ENCODE results near the gene SQSTM1.
"Not testable (repeated sequence)": the region's sequence is repeated elsewhere in the genome, so short reads cannot be mapped to it uniquely, and the experiment has no call there.

The SQSTM1 gene

DNA sequence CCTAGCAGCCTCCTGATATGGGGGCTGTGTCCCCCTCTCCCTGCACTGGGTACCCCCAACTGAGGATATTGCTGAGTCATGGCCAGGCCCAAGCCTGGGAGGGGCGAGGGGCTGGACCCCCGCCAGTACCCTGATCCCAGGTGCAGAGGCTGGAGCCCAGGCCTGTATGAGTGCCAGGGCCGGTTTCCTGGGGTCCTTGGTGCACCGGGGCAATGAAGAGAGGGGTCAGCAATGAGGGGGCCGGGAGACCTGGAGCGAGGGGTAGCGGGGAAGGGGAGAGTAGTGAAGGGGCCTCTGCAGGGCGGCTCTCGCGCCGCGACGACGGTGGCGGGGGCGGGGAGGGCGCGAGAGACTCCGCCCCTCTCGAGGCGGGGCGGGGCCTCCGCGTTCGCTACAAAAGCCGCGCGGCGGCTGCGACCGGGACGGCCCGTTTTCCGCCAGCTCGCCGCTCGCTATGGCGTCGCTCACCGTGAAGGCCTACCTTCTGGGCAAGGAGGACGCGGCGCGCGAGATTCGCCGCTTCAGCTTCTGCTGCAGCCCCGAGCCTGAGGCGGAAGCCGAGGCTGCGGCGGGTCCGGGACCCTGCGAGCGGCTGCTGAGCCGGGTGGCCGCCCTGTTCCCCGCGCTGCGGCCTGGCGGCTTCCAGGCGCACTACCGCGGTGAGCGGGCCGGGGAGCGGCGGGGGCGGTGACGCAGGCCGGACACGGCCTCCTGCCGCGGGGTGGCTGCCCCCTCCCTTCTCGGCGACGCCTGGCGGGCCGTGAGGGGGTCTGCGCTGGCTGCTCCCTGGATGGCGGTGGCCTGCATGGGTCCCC lies at the start of gene SQSTM1:
SQSTM1 (plus strand) TSS at position 423 of the 815 bp plus-strand sequence; CDS start at position 455, 32 bp downstream.
- DNase-seq: peak; percentile 44 to 66

DNA sequence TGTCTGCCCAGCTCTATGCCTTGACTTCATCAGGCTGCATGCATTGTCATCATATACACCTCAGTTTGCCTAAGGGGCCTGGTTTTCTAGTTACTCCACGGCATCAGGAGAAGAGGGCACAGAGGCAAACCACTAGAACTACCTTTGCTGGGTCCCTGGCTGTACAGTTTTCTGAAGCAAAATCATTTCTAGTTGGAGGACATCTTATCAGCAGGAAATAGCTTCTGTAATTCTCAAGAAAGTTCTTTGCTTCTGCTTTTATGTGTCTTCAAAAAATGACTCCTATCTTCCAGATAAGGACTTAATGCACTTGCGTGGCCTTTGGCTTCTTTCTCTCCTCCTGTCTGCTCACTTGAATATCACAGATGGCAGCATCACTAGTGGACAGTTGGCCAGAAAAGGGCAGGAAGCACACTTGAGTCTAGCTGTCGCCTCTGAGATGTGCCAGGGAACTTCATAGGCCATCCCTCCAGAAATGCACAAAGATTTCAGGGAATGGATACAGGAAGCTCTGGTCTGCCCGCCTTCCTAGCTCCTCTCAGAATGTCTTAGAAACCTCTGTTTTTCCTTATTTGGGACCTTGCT lies 49.3 kb upstream of the SQSTM1 start:
- DNase-seq: no peak

DNA sequence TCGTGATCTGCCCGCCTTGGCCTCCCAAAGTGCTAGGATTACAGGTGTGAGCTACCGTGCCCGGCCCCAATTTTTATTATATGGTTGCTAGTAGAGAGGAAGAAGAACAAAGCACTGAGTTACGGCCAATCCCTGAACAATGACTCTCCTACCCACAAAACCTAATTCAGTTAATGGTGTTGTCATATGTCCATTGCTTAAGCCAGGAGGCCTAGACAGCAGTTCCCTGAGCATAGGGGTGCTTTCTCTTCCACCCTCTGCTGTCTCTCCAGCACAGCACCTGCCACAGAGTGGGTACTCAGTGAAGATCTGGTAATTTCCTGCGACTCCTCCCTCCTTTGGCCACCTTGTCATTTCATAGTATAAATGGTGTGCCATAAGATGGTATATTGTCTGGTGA lies 48.4 kb upstream of the SQSTM1 start:
- DNase-seq: no peak

DNA sequence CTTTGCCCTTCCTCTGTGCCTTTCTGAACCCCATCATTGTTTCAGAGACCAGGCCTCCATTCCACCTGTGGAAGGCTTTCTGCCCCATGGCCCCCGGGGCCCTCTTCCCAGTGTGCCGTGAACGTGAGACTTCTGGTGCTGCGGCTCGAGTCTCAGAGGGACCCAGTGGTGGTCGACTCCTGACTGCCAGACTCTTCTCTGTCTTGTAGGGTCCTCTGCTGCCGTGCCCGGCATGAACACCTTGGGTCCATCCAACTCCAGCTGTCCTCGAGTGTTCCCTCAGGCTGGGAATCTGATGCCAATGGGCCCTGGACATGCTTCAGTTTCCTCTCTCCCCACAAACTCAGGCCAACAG lies 47.0 kb upstream of the SQSTM1 start:
- DNase-seq: no peak

DNA sequence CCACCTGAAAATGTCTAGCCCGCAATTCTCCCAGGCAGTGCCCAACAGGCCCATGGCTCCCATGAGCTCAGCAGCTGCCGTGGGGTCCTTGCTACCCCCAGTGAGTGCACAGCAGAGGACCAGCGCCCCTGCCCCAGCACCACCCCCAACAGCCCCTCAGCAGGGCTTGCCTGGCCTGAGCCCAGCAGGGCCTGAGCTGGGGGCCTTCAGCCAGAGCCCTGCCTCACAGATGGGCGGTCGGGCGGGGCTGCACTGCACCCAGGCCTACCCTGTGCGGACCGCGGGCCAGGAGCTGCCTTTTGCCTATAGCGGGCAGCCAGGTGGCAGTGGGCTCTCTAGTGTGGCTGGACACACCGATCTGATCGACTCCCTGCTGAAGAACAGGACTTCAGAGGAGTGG lies 46.3 kb upstream of the SQSTM1 start:
- DNase-seq: no peak

DNA sequence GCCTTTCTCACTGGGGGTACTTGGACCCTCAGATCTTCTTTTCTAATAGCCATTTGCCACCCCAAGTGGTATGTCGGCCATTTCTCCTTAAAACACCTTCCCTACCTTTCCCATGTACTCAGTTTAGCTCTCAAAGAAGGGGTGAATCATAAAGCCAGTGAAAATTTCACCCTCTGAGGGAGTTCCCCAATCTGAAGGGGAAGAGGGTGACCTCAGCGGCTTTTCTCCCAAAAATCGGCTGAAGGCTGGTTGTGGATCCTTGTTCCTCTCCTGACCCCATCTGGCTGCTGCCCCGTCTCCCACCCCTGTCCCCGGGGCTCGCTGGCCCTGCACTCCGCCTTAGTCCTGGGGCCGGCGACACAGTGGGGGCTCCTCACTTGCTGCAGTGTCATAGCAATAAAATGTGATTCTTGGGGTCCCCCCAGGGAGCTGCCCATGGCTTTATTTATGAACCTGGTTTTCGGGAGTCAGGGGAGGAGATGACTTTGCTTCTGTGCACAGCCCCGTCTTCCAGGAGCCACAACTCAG lies 44.2 kb upstream of the SQSTM1 start:
- DNase-seq: no peak

DNA sequence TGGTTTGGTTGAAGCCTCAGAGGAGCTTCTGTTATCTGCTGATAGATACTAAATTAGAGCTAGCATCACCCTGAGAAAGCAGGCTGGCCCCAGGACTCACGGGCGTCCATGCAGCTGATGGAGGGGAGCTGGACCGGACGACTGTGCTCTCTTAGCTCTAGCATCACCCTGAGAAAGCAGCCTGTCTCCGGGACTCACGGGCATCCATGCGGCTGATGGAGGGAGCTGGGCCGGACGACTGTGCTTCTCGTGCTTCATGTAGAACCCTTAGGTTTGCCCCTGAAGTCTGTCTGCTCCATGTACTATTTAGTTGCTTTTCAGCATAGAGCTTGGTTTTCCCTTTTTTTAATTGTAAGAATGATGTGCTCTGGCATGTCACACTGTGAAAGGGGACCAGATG lies 43.2 kb upstream of the SQSTM1 start:
- DNase-seq: no peak

DNA sequence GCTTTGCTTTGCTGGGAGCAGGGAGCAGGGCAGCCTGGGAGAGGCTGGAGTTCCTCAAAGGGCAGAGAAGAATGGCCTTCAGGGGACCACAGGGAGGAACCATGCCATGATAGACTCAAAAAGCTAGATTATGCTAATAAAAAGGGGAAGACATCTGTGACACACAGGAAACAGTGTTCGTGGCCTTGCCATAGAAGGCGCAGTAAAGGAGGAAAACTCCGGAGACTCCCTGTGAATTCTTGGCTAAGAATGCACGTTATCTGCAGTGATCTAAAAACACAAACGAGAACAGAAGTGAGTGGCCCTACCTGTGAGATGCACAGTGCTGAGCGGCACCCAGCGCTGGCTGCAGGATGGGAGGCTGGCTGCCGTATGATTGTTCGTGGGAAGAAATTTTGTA lies 42.8 kb upstream of the SQSTM1 start:
- DNase-seq: no peak

DNA sequence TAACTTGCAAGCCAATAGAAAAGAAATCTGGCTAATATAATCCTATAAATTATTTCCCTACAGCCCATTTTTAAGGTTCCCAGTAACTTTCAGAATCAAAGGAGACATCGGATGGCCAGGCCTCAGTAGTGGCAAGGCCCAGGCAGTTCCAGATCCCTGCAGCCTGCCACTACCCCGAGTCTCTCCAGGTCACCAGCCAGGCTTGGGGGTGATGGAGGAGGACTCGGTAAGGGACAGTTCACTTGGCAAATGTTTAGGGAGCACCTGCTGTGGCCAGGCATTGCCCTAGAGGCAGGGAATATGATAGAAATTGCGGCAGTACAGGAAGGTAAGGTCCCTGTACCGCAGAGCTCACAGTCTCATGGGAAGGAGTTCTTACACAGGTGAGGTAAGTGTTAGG lies 42.1 kb upstream of the SQSTM1 start:
- DNase-seq: no peak

DNA sequence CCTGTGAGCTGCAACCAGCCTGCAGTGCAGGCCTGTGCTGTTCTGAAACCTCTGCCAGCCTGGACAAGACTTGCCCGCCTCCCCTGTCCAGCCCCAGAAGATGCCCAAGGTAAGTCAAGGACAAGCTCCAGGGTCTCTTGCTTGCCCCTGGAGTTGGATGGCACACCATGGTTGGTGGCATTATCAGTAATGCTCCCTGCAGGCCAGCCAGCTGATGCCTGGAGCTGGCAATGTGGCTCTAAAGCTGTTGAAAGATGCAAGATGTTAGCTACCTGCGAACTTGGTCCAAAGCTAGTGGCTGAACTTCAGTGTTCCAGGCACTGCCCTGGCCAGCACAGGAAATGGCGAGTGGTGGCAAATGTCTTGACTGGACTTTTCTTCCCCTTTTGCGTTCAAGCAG lies 40.9 kb upstream of the SQSTM1 start:
- no peak for DNase-seq

DNA sequence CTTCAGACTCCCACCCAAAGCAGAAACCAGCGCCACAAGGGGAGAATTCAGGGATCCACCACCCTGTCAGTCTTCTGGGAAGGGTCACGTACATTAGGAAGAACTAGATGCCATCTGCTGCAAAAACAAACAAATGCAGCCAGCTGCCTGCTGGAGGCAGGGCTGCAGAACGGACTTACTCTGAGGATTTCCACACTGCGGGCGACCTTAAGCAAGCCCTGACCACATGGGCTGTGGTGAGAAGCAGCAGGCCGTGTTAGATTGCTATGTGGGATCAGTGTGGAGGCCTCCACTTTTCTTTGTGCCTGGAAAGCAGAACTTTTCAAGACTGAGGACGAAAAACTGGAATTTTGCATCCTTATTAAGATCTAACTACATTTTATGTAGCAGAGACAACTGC lies 40.3 kb upstream of the SQSTM1 start:
- DNase-seq: no peak

DNA sequence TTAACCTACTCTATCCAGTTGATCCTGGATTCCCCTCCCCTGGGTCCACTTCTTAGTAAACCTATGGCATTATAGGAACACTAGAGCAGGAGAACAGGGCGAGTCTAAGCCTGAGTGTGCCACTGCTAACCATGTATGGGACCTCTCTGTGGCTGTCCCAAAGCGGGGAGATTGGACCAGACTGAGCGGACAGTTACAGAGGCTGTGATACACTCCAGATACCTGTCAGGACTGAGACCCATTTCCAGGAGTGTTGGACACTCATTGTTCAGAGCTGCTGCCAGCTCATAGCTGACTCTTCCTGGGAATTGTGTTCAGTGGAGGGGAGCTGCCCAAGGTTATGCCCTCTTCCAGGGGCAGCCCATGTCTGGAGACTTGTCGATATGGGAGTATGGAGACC lies 38.9 kb upstream of the SQSTM1 start:
- DNase-seq: no peak

DNA sequence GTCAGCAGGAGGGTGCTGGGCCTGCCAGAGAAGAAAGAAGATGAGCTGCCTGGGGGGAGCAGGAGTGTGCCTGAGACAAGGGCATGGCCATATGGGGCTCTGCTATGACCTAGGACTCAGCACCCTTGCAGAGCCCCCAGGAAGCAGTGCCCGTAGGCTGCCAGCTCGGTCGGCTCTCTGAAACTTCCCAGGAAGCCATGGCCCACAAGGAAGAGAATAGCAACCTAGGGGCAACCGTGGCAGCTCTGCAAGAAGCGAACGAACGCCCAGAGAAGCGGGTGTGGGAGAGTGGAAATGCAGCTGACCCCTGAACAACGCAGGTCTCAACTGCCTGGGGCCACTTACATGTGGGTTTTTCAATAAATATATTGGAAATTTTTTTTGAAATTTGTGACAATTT lies 37.6 kb upstream of the SQSTM1 start:
- DNase-seq: no peak

DNA sequence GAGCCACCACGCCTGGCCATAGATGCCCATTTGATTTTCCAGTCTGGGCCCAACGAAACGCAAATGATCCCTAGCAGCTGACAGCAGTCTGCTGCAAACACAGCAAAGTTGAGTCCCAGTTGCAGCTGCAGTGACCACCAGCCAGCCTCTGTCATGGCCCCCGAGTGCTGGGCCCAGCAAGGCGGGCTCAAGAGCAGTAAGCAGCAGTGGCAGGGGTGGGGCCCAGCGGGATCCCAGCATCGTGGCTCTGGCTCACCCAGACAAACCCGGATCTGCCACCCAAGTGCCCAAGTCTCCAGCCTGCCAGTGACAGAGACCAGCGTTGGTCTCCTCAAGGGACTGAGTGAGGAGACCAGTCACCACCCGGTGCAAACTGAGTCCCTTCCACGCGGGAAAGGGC lies 33.8 kb upstream of the SQSTM1 start:
- no peak for DNase-seq

DNA sequence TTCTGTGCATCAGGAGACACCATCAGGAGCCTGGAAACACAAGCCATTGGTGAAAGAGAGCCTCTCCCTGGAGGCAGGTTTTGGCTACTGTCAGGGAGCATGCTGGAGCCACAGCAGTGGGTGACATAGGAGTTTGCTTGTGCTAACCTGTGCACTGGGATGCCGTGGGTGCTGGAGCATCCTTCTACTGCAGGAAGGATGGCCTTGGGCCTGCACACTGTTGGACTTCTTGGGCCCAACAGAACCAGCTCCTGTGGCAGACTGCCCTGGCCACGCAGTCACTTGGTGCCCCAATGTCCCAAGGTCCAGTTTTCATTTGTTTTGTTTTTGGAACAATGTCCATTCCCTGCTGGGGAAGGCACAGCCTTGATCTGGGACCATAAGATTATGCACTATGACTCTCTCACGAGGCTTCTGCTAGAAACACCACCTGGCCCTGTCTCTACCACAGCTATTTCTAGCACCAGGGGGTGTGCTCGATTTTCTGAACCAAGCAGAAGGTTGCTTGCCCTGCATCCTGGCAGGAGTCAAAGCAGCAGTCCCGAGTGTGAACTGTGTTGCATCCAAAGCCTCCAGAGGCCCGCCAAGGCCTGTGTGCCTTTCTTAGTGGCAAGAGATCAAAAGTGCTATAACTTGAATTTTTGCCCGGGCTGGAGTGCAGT lies 32.4 kb upstream of the SQSTM1 start:
- no peak for DNase-seq

DNA sequence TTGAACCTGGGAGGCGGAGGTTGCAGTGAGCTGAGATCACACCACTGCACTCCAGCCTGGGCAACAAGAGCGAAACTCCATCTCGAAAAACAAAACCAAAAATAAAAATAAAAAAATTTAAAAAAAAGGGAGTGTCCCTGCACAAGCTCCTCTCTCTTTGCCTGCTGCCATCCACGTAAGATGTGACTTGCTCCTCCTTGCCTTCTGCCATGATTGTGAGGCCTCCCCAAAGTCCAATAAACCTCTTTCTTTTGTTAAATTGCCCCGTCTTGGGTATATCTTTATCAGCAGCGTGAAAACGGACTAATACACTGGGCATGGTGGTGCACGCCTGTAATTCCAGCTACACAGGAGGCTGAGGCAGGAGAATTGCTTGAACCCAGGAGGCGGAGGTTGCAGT lies 31.4 kb upstream of the SQSTM1 start:
- DNase-seq: not testable (repeated sequence)

DNA sequence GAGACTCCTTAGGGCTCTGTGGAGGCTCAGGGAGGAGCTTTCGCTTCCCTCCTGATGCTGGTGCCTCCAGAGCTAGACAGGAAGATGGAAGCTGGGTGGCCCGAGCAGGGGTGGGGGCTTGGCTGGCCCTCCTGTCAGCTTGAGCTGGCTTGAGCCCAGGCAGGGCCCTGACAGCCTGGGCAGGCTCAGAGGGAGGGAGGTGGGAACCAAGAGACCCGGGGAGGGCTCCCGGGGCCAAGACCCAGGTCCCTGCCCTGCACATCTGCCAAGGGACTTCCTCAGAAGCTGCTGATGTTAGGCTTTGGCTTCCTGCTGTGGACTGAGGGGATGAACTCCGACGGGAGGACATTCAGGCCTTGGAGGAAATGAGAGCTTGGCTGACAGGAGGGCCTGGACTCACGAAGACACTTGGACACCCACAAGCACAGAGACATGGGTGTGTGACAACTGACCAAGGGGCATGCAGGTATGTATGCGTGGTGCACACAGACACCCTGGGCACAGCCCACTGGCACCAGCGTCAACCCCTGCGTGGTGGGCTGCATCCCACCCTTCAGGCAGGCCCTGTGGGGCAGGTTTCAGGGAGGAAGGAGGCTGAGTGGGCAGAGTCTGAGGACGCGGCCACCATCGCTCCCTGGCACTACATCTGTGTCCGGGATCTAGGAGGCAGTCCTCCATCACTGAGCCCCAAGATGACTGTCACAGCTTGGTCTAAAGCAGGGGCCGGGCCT lies 28.7 kb upstream of the SQSTM1 start:
- no peak for DNase-seq

DNA sequence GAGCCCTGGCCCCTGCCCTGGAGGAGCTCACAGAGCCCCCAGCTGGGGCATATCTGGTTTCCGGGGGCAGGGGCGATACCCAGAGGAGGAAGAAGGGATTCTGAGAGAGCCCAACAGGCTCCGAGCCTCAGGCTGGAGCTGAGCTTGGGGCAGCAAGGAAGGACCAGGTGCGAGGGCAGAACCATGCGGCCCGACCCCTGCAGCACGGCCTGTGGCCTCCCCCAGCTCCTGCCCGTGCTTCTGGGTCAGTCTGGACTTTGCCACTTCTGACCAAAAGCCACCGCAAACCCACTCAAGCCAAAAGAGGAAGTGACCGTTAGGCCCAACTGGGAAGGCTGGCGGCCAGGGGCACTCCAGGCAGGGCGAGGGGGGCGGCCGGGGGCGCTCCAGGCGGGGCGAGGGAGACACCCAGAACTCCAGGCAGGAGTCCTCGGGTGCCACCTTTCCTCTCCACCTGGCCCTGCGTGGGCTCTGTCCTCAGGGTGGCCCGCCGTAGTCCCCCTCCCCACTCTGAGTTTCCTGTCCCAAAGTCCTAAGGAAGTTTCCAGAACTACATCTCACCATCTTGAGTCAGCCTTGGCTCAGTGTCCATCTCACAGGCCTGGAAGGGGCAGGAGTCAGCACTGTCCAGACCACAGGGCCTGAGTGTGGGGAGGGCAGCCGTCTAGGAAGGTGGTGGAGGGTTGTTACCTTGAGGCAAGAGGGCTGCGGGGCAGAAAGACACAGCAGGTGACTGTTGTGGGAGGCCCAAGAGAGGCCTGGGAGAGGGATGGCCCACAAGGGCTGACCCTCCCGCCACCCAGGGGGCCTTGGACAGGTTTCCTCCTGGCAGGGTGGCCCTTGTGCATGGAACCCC lies 27.9 kb upstream of the SQSTM1 start:
- no peak for DNase-seq

DNA sequence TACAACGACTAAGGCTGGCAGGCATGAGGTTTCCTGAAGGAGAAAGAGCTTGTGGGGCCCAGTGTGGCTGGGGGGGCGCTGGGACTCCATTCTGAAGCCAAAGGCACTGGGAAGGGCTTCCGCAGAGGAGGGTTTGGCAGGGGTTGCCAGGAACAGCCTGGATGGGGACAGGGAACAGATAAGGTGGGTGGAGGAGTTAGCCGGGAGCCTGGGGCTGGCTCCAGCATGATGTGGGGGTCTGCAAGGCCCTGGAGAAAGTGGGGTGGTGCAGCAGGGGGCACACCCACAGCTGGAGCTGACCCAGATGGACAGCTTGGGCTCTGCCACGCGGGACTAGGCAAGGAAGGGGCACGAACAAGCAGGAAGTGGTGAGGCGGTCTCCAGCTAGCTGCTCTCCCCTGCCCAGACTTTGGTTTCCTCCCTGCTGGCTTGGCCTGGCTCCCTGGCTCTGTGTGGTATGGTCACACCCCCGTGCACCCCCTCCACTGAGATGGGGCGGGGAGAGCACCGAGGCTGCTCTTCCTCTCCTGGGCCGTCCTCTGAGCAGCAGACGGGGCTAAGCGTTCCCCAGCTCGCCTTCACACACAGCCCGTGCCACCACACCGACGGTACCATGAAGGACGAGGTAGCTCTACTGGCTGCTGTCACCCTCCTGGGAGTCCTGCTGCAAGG lies 27.1 kb upstream of the SQSTM1 start, which contains the start of gene LTC4S:
LTC4S (plus strand) TSS at position 519 of the 672 bp plus-strand sequence; CDS start at position 614, 95 bp downstream.
- DNase-seq: no peak

DNA sequence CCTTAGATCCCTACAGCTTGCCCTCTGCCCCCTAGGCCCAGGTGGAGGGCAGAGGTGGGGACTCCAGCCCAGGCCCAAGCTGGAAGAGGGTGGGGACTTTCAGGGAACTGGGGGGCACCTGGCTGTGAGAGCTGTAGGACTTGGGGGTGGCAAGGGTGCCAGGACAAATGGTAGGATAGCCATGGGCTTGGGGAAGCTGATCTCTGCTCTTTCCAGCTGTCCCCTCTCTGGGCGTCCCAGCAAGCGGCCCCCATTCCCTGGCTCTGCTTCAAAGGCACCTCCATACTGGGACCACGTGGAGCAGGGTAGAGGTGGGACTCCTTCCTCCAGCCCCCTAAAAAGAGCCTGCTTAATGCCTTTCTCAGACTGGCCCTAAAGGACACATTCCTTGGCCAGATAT lies 26.5 kb upstream of the SQSTM1 start:
- DNase-seq: no peak

DNA sequence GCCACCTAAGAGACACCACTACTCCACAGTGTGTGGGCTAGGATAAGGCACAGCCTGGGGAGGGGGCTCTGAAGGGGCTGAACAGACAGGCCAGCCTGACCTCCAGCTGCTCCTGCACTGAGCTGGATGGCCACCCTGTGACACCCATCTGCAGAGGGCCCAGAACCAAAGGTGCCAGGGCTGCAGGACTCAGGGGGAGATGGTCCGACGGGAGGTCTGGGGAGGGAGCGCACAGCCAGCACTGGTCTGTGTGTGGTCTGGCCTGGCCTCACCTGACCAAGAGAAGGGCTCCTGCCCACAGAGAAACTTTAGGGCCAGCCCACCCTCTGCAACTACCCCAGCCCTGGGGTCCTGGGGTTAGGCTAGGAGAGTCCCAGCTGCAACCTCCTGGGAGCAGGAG lies 26.1 kb upstream of the SQSTM1 start:
- no peak for DNase-seq

Data from NCI-H187 (cell line).